ENCODE results near the gene AKT2.

- TF ChIP-seq CTCF (IDR thresholded peaks at IDR 0.05) (no peak), POLR2A (IDR thresholded peaks at IDR 0.05) (no peak), EP300 (IDR thresholded peaks at IDR 0.05) (no peak), POLR2AphosphoS5 (IDR thresholded peaks at IDR 0.05) (no peak)
Observed at GRCh38 chr19:40236026-40236355, 49.2 kb downstream of the AKT2 start.
